PC-3 (cell line): ENCODE measurements around the gene FA2H.

Experiments used
- EZH2 ChIP-seq: fragments of 300-600 bp; sonication (generic); IDR thresholded peaks from one replicate; pipeline ENCODE4 v1.6.1; 2017; ENCODE audit warnings: antibody characterized with exemption, mild to moderate bottlenecking, low read length; ENCODE audit not compliant: unreplicated experiment
- EZH2phosphoT487 ChIP-seq: fragments of 300-600 bp; sonication (generic); IDR thresholded peaks from 2 replicates; pipeline ENCODE4 v1.6.1; 2018; ENCODE audit warnings: mild to moderate bottlenecking, antibody characterized with exemption, low read length, borderline replicate concordance
- TF ChIP-seq, protein P1 (sequence below): fragments of 300-600 bp; sonication (generic); conservative IDR thresholded peaks from 2 replicates; pipeline ENCODE4 v1.5.1; 2017; ENCODE audit warnings: antibody characterized with exemption, low read depth, mild to moderate bottlenecking, low read length

- TF ChIP-seq, protein P1, sequence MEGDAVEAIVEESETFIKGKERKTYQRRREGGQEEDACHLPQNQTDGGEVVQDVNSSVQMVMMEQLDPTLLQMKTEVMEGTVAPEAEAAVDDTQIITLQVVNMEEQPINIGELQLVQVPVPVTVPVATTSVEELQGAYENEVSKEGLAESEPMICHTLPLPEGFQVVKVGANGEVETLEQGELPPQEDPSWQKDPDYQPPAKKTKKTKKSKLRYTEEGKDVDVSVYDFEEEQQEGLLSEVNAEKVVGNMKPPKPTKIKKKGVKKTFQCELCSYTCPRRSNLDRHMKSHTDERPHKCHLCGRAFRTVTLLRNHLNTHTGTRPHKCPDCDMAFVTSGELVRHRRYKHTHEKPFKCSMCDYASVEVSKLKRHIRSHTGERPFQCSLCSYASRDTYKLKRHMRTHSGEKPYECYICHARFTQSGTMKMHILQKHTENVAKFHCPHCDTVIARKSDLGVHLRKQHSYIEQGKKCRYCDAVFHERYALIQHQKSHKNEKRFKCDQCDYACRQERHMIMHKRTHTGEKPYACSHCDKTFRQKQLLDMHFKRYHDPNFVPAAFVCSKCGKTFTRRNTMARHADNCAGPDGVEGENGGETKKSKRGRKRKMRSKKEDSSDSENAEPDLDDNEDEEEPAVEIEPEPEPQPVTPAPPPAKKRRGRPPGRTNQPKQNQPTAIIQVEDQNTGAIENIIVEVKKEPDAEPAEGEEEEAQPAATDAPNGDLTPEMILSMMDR: no peak
- TF ChIP-seq EZH2phosphoT487 (no peak), EZH2 (no peak)
These were observed 15.8 kb downstream of the FA2H start for GRCh38 chr16:74758801-74759200.
